GM12878 (cell line): ENCODE data around the gene MTX1. TPM values are rescaled to one million over a fixed set of nuclear protein-coding genes. Genes with fewer than 3 reads are reported as not detected.
A peak's percentile ranks its signal among the peaks of the same experiment; 100 is the strongest.

ENCODE experiments used
- ATF7 ChIP-seq: fragments of 450-650 bp; IDR thresholded peaks from 2 replicates; pipeline ENCODE4 v1.6.1; 2016; ENCODE audit warnings: low read depth, mild to moderate bottlenecking
- BCL11A ChIP-seq: IDR thresholded peaks from 2 replicates; pipeline ENCODE4 v1.6.1; 2011; ENCODE audit warnings: low read depth, low read length
- BRCA1 ChIP-seq: IDR thresholded peaks from 2 replicates; pipeline ENCODE4 v1.6.1; 2011; ENCODE audit warnings: low read depth, low read length, improper control_type of control experiment
- FOS ChIP-seq: IDR thresholded peaks from 3 replicates; pipeline ENCODE4 v1.6.1; 2011; ENCODE audit warnings: borderline replicate concordance; ENCODE audit not compliant: insufficient read length; ENCODE audit errors: extremely low read depth
- GATAD2B ChIP-seq: fragments of 450-650 bp; conservative IDR thresholded peaks from 2 replicates; pipeline ENCODE4 v1.6.1; 2017; ENCODE audit warnings: low read depth, mild to moderate bottlenecking, moderate library complexity
- HDAC2 ChIP-seq: fragments of 200-600 bp; sonication (generic); IDR thresholded peaks from 2 replicates; pipeline ENCODE4 v1.6.1; 2017
- IRF4 ChIP-seq: IDR thresholded peaks from 2 replicates; pipeline ENCODE4 v1.6.1; 2011; ENCODE audit warnings: low read depth, low read length
- NR2C1 ChIP-seq: fragments of 450-650 bp; IDR thresholded peaks from 2 replicates; pipeline ENCODE4 v1.6.1; 2017; ENCODE audit warnings: antibody characterized with exemption, mild to moderate bottlenecking, moderate library complexity
- PAX5 ChIP-seq: IDR thresholded peaks from 2 replicates; pipeline ENCODE4 v1.6.1; 2011; ENCODE audit warnings: low read depth, low read length, borderline replicate concordance
- RELA ChIP-seq: fragments of 450-650 bp; IDR thresholded peaks from 2 replicates; pipeline ENCODE4 v1.8.0; 2014; ENCODE audit warnings: borderline replicate concordance; ENCODE audit not compliant: partially characterized antibody
- SIN3A ChIP-seq: IDR thresholded peaks from 2 replicates; pipeline ENCODE4 v1.6.1; 2012; ENCODE audit warnings: low read depth, low read length, improper control_type of control experiment
- SMAD1 ChIP-seq: fragments of 450-650 bp; IDR thresholded peaks from 2 replicates; pipeline ENCODE4 v1.6.1; 2018; ENCODE audit warnings: mild to moderate bottlenecking, low read depth; ENCODE audit not compliant: partially characterized antibody
- ZBED1 ChIP-seq: IDR thresholded peaks from 2 replicates; pipeline ENCODE4 v1.6.1; 2016; ENCODE audit warnings: borderline replicate concordance
- ZNF24 ChIP-seq: fragments of 450-650 bp; IDR thresholded peaks from 2 replicates; pipeline ENCODE4 v1.6.1; 2017; ENCODE audit warnings: antibody characterized with exemption, mild to moderate bottlenecking
- polyA plus RNA-seq, 11 experiments: library from polyadenylated mRNA; depleted of rRNA in 4 of 11; unstranded in 6 of 11; stranded (reverse) in 5 of 11; fragments of >200 nt; fragmentation: Nextera tagmentation in 4 of 11; fragmentation: Illumina TruSeq in 1 of 11; extraction: Ambion mirVana in 4 of 11; extraction: Trizol in 1 of 11; gene quantifications; 1 replicate in 1 of 11; 2 replicates in 10 of 11; pipeline versions ENCODE4 v1.2.1 to v1.2.3, GENCODE V29; 2011 to 2016; ENCODE audit warnings: inconsistent platforms in 2 of 11, missing spikeins in 2 of 11, low read depth in 1 of 11
- total RNA-seq, 4 experiments: library from RNA; depleted of rRNA in 3 of 4; stranded (reverse); fragments of >200 nt in 3 of 4; fragmentation: Illumina TruSeq in 1 of 4; extraction: Trizol in 1 of 4; gene quantifications; 2 replicates each; pipeline versions ENCODE4 v1.2.1 to v1.2.3, GENCODE V29; 2013 to 2021
- TF ChIP-seq, protein P1 (sequence below): fragments of 450-650 bp; IDR thresholded peaks from 2 replicates; pipeline ENCODE4 v1.6.1; 2017; ENCODE audit warnings: borderline replicate concordance
- TF ChIP-seq, protein P2 (sequence below): fragments of 450-650 bp; IDR thresholded peaks from 2 replicates; pipeline ENCODE4 v1.6.1; 2014; ENCODE audit warnings: mild to moderate bottlenecking
- TF ChIP-seq, protein P3 (sequence below): fragments of 450-650 bp; IDR thresholded peaks from 2 replicates; pipeline ENCODE4 v1.6.1; 2017; ENCODE audit warnings: mild to moderate bottlenecking, low read depth, inconsistent platforms; ENCODE audit not compliant: poor library complexity, severe bottlenecking
- TF ChIP-seq, protein P4 (sequence below), 3 experiments: IDR thresholded peaks in 2 of 3; conservative IDR thresholded peaks in 1 of 3; 2 replicates each; pipeline ENCODE4 v1.5.1; 2011; ENCODE audit warnings: low read depth in 3 of 3, low read length in 3 of 3, mild to moderate bottlenecking in 3 of 3, control low read depth in 2 of 3, moderate library complexity in 2 of 3, inconsistent platforms in 1 of 3, mixed read lengths in 1 of 3; ENCODE audit not compliant: control insufficient read depth in 2 of 3, insufficient read depth in 1 of 3; ENCODE audit errors: extremely low read depth in 1 of 3
- TF ChIP-seq, protein P5 (sequence below): IDR thresholded peaks from 2 replicates; pipeline ENCODE4 v1.6.1; 2012; ENCODE audit warnings: low read depth, low read length, improper control_type of control experiment
- TF ChIP-seq, protein P6 (sequence below): IDR thresholded peaks from 2 replicates; pipeline ENCODE4 v1.6.1; 2011; ENCODE audit warnings: borderline replicate concordance, low read depth, mild to moderate bottlenecking, moderate library complexity, low read length; ENCODE audit not compliant: insufficient read depth, poor library complexity, severe bottlenecking

Gene MTX1
- total and polyA plus RNA-seq, 10 of the 15 experiments (the other 5 are each of a cell fraction or from before 2014, with no cell fraction given), result 15.8 to 92.0 (median 49.1) TPM

DNA sequence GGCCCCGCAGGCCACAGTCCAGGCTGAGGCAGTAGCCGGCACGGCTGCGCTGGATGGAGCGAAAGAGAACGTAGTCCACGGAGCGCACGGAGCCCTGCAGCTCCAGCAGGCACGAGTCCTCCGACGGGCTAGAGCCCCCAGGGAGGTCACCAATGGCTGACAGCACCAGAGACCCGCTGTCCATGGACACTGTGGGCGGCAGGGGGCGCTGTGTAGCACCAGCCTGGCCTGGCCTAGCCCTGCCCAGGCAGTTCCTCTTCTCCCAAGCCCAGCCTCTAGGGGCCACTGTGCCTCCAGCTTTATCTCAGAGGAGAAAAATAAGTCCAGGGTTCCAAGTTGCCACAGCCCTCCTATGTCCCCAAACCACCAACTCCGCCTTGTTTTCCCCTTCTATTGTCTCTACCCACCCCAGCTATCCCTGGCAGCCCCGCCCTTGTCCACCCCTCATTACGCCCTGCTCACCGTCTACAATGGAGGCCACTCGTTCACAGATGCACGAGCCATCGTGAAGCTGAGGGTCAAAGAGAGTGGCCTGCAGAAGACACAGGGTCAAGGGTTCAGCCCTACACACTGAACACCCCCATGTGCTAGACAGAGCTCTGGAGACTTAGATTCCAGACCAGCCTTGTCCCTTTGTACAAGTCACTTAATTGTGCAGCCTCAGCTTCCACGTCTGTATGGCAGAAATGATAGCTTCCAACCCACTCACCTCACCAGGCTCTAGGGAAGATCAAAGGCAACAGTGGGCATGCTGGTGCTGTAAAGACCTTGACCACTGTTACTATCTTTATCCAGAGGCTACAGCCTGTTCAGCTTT, 42.3 kb downstream of the MTX1 start (continued):
- TF ChIP-seq NR2C1 (no peak), PAX5 (peak; percentile 27; the same call in 1 of the 2 replicates), IRF4 (0 out of 2 replicates have a peak, but pooled peaks have one; percentile 45), SMAD1 (no peak), BCL11A (no peak), HDAC2 (no peak), GATAD2B (peak; percentile 93), ZNF24 (no peak), RELA (peak; percentile 60), ZBED1 (no peak), ATF7 (no peak), FOS (no peak), SIN3A (no peak), BRCA1 (no peak)
- TF ChIP-seq, protein P1, sequence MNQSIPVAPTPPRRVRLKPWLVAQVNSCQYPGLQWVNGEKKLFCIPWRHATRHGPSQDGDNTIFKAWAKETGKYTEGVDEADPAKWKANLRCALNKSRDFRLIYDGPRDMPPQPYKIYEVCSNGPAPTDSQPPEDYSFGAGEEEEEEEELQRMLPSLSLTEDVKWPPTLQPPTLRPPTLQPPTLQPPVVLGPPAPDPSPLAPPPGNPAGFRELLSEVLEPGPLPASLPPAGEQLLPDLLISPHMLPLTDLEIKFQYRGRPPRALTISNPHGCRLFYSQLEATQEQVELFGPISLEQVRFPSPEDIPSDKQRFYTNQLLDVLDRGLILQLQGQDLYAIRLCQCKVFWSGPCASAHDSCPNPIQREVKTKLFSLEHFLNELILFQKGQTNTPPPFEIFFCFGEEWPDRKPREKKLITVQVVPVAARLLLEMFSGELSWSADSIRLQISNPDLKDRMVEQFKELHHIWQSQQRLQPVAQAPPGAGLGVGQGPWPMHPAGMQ, result no peak
- TF ChIP-seq, protein P2, sequence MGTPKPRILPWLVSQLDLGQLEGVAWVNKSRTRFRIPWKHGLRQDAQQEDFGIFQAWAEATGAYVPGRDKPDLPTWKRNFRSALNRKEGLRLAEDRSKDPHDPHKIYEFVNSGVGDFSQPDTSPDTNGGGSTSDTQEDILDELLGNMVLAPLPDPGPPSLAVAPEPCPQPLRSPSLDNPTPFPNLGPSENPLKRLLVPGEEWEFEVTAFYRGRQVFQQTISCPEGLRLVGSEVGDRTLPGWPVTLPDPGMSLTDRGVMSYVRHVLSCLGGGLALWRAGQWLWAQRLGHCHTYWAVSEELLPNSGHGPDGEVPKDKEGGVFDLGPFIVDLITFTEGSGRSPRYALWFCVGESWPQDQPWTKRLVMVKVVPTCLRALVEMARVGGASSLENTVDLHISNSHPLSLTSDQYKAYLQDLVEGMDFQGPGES, result peak; percentile 34; the same call in 1 of the 2 replicates
- TF ChIP-seq, protein P3, sequence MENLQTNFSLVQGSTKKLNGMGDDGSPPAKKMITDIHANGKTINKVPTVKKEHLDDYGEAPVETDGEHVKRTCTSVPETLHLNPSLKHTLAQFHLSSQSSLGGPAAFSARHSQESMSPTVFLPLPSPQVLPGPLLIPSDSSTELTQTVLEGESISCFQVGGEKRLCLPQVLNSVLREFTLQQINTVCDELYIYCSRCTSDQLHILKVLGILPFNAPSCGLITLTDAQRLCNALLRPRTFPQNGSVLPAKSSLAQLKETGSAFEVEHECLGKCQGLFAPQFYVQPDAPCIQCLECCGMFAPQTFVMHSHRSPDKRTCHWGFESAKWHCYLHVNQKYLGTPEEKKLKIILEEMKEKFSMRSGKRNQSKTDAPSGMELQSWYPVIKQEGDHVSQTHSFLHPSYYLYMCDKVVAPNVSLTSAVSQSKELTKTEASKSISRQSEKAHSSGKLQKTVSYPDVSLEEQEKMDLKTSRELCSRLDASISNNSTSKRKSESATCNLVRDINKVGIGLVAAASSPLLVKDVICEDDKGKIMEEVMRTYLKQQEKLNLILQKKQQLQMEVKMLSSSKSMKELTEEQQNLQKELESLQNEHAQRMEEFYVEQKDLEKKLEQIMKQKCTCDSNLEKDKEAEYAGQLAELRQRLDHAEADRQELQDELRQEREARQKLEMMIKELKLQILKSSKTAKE, result peak; percentile 27
- TF ChIP-seq, protein P4, sequence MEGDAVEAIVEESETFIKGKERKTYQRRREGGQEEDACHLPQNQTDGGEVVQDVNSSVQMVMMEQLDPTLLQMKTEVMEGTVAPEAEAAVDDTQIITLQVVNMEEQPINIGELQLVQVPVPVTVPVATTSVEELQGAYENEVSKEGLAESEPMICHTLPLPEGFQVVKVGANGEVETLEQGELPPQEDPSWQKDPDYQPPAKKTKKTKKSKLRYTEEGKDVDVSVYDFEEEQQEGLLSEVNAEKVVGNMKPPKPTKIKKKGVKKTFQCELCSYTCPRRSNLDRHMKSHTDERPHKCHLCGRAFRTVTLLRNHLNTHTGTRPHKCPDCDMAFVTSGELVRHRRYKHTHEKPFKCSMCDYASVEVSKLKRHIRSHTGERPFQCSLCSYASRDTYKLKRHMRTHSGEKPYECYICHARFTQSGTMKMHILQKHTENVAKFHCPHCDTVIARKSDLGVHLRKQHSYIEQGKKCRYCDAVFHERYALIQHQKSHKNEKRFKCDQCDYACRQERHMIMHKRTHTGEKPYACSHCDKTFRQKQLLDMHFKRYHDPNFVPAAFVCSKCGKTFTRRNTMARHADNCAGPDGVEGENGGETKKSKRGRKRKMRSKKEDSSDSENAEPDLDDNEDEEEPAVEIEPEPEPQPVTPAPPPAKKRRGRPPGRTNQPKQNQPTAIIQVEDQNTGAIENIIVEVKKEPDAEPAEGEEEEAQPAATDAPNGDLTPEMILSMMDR (IDR thresholded peaks at IDR 0.05 in 2 of 3, conservative IDR thresholded peaks at IDR 0.05 in 1 of 3; ENCODE audit: control insufficient read depth in 2 of 3, extremely low read depth in 1 of 3, insufficient read depth in 1 of 3, low read depth in 3 of 3, low read length in 3 of 3), result peak; percentile 100; a peak in 5 of 6 replicates
- TF ChIP-seq, protein P5, sequence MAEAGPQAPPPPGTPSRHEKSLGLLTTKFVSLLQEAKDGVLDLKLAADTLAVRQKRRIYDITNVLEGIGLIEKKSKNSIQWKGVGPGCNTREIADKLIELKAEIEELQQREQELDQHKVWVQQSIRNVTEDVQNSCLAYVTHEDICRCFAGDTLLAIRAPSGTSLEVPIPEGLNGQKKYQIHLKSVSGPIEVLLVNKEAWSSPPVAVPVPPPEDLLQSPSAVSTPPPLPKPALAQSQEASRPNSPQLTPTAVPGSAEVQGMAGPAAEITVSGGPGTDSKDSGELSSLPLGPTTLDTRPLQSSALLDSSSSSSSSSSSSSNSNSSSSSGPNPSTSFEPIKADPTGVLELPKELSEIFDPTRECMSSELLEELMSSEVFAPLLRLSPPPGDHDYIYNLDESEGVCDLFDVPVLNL, result no peak
- TF ChIP-seq, protein P6, sequence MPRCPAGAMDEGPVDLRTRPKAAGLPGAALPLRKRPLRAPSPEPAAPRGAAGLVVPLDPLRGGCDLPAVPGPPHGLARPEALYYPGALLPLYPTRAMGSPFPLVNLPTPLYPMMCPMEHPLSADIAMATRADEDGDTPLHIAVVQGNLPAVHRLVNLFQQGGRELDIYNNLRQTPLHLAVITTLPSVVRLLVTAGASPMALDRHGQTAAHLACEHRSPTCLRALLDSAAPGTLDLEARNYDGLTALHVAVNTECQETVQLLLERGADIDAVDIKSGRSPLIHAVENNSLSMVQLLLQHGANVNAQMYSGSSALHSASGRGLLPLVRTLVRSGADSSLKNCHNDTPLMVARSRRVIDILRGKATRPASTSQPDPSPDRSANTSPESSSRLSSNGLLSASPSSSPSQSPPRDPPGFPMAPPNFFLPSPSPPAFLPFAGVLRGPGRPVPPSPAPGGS, result no peak
